Left hindlimb (tissue), 1 donor: ENCODE results near the gene CALHM3.

Experiments
- DNase-seq: peaks from one replicate; pipeline ENCODE4 v3.0.0-alpha.2; 2018

CALHM3 gene

DNA sequence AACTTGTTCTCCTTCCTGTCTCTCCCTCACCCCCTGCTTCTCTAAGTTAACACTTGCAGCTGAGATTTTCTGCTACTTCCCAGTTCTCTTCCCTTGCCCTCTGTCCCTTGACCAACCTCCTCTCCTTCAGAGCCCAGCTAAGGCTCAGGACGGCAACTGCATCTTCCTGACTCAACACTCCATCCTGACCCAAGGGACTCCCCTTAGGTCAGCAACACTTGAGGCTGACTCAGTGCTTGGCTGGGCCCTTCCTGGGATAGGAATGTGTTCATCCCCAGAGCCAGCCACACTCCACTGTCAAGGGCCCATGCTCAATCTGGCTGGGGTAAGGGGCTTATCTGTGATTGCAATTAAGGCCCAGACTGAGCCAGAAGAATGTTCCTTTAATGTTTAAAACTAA, 30.3 kb downstream of the CALHM3 start:
- no peak for DNase-seq

DNA sequence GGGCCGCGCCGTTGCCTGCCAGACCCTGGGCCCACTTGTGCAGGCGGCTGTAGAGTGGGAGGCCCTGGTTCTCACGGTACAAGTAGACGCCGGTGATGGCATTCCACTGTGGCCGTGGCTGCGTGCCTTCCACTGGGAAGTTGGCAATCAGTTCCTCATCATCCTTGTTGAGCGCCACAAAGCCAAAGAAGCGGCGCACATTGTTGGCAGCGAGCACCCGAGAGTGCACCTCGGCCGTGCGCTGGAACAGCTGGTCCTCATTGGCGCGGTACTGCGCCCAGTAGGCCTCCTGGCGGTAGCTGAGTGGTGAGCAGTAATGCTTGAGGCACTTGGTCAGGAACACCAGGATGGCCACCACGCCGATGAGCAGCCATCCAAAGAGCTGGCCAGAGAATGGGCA, 31.9 kb downstream of the CALHM3 start:
- DNase-seq = no peak

DNA sequence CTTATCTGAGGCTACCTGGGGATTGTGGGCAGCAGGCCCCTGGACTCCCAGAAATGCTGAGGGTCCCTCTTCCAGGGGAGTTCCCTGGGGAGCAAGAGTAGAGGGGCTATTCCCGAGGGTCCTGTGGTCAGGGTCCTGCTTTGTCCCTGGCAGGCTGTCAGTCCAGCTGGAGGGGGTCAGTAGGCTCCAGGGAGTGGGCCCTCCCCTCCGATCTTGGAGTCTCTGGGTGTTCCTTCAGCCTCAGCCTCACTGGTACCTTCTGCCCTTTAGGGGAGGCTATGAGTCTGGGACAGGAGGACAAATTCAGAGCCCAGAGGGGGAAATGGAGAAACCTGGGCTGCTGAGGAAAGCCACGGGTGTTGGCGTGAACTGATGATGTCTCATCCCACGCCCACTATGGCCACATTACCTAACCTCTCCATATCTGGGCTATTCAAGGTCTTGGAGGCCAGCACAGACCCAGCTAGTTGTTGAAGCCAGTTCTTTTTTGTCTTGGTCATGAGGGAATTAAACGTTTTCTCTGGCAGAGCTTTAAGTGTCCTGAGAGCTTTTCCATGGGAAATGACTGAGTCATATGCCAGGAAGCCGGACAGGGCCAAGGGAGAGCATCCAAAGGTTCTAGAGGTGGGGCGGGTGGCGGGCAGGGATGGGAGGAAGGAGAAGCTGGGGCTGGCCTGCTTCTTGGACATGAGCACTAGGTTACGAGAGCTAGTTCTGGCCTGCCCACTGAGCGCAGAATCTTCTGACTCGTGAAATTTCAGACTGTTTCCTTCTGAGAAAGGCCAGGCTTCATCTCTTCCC, 33.1 kb downstream of the CALHM3 start:
- no peak for DNase-seq

DNA sequence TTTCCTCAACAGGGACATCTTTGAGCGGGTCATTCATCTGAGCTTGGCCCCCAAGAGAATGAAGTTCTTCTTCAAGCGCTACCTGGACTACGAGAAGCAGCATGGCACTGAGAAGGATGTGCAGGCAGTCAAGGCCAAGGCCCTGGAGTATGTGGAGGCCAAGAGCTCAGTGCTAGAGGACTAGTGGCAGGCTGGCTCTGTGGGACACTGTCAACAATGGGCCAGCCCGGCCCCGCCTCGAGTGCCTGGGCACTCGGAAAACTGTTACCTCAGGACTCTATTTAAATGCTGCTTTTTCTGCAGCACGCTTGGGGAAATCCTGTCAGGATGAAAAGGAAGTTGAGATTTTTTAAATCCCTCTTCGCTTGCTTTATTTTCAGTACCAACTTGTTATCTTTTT, 33.7 kb downstream of the CALHM3 start:
- no peak for DNase-seq

DNA sequence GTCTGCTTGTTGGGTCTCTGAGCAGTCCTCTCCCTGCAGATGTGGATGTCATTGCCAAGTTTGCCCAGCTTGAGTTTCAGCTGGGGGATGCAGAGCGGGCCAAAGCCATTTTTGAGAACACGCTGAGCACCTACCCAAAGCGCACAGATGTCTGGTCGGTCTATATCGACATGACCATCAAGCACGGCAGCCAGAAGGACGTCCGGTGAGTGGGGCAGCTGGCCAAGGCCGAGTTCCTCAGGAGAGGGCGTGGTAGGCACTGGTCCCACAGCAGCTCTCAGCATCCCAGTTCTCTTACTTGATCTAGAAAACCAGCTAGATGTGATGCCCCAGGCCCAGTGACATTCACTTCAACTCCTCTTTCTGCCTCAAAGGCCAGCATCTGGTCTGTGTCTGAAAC, 34.6 kb downstream of the CALHM3 start:
- DNase-seq = no peak

DNA sequence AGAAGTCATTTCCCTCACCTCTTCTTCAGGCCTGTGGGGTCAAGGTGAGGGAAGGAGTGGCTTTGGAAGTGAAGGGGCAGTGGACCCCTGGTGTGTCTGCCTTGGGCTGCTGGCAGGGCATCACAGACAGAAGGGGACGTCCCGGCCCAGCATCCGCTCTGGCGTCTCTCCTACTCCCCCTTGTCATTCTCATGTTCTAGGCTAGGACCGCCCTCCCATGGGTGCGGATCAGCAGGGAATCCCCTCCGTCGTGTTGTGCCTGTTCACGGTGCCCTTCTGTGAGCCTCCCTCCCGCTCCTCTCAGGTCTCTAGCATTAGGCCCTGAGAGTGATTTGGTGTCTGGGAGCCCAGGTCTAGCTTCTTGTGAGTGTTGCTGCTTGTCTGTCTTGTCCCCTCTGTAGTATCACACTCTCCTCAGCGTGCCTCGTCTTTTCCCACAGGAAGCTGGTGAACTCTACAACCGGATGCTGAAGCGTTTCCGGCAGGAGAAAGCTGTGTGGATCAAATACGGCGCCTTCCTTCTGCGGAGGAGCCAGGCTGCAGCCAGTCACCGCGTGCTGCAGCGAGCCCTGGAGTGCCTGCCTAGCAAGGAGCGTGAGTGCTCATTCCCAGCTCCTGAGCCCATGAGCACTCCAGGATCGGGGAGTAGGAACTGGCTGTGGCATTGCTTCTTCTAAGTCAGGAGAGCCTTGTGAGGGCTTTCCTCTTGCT, 35.4 kb downstream of the CALHM3 start:
- DNase-seq = no peak

DNA sequence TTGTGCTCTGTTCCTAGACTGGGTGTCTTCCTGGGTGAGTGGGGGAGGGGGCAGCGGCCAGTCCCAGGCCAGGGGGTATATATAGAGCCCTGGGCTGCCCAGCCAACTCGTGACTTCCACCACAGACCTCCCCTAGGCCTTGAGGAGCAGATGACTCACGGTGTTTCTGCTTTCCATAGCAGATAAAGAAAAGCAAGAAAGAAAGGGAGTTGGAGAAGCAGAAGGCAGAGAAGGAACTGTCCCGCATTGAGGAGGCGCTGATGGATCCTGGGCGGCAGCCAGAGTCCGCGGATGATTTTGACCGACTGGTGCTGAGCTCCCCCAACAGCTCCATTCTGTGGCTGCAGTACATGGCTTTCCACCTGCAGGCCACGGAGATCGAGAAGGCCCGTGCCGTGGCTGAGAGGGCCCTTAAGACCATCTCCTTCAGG, 37.0 kb downstream of the CALHM3 start:
- DNase-seq = no peak

DNA sequence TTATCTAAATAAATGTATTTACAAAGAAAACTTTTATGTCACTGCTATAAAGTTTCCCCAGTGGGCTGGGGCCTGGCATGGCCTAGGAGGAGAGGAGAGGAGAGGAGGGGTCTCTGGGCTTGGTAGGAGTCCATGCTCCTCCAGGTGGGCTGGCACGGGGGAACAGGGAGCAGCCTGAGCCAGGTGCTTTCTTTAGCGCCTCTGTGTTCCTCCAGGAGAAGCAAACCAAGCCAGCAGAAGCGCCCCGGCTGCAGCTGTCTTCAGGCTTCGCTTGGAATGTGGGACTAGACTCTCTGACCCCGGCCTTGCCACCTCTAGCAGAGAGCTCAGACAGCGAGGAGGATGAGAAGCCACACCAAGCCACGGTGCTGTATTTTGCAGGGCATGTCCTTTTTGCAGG, 37.4 kb downstream of the CALHM3 start:
- DNase-seq = no peak

DNA sequence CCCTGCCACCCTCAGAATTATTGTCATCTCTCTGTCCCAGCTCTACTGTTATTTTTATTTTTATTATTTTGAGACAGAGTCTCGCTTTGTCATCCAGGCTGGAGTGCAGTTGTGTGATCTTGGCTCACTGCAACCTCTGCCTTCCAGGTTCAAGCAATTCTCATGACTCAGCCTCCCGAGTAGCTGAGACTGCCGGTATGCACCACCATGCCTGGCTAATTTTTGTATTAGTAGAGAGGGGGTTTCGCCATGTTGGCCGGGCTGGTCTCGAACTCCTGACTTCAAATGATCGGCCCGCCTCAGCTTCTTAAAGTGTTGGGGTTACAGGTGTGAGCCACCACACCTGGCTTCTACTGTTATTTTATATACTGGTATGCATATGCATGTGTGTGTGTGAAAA, 37.8 kb downstream of the CALHM3 start:
- no peak for DNase-seq

DNA sequence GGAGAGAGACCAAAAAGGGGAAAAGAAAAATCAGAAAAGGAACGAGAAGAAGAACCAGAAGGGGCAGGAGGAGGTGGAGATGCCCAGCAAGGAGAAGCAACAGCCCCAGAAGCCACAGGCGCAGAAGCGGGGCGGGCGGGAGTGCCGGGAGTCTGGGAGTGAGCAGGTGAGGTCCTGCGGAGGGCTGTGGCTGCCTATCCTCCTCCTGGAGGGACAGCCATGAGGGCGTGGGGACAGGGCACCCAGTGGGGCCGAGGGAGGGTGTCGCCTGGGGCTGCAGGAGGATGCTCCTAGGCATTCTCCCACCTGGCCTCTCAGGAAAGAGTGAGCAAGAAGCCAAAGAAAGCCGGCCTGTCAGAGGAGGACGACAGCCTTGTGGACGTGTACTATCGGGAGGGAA, 38.6 kb downstream of the CALHM3 start:
- no peak for DNase-seq

DNA sequence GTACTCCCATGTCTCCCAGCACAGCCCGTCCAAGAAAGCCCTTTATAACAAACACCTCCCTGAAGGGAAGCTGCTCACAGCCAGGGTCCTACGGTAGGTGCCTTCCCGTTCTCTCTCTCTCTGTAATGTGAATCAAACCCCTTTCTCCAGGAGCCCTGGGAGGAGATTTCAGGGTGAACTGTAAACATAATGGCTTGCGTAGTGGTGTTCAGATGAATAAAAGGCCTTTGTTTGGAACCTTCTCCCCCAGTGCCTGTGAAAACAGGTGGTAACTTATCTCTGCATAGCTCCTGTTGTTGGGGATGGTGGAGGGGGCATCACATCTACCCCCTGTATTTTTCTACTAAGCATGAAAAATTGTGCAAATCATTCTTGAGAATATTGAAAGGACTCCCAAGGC, 39.3 kb downstream of the CALHM3 start:
- no peak for DNase-seq

DNA sequence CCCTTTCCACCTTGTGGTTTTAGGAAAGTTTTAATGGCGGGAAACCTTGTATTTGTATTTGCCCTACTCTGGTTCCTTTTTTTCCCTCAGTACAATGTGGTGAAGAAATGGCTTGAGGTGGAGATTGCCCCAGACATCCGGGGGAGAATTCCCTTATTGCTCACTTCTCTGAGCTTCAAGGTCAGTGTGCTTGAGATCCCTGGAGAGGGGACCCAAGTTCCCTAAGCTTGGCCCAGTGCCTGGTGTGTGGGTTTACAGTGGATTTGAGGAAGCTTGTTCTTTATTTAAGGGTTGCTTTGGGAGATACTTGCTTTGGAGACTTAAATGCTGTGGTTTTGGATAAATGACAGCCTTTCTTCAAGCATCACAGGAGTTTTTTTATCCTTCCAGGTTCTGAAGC, 45.2 kb downstream of the CALHM3 start:
- DNase-seq = no peak

DNA sequence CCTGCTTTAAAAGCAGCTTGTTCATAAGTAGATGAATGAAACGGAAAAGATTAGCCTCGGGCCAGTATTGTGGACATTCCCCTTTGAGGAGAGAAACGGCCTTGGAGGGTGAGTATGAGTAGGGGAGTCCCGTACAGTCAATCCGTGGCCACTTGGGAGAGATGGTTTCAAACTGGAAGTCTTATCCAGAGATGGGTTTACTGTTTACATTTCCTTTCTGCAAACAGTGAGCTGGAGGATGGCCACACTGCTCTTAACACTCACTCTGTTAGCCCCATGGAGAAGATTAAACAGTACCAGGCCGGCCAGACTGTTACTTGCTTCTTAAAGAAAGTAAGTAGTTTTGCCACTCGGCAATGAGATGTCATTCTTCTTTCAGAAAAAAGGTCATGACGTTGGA, 47.1 kb downstream of the CALHM3 start:
- no peak for DNase-seq

DNA sequence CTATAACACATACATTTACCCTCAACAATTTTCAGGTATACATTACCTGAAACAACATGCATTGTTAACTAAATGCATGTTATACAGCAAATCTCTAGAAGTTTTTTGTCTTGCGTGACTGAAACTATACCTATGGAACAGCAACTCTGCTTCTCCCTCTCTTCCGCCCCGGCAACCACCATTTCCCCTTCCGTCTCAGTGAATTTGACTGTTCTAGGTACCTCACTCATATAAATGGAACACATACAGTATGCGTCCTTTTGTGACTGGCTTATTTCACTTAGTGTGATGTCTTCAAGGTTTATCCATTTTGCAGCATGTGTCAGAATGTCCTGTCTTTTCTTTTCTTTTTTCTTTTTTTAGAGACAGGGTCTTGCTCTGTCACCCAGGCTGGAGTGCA, 49.4 kb downstream of the CALHM3 start:
- DNase-seq = no peak

DNA sequence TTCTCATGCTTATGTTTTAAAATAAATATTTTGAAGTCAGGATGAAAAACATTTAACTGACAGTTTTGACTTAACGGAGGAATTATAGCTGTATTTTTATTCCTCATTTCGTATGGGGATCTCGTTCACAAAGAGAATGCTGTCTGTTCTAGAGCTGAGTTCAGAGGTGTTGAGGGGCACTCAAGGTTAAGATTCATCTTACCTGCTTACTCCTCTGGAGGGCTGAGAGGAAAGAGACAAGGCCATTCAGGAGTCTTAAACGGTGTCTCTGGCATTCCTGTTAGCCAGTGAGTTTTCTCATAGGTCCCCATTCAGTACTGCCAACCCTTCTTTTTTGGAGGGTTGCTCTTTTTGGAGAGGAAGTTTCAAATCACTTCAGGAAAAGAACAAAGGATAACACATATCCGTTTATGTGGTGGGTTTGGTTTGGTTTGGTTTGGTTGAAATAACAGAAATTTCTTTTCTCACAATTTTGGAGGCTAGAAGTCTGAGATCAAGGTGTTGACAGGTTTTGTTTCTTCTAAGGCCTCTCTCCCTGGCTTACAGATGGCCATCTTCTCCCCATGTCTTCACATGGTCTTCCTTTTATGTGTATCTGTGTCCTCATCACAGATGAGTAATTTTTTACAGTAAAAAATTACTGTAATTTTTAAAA, 49.9 kb downstream of the CALHM3 start:
- no peak for DNase-seq

DNA sequence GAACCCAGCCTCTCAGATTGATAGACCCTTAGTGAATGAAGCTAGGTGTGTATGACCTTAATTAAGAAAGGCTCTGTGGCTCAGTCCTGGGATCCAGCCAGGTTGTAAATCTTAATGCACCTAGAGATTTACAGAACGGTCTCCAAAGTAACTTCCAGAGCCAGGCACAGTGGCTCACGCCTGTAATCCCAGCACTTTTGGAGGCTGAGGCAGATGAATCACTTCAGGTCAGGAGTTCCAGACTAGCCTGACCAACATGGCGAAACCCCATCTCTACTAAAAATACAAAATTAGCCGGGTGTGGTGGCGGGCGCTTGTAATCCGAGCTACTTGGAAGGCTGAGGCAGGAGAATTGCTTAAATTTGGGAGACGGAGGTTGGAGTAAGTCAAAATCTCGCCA, 51.2 kb downstream of the CALHM3 start:
- no peak for DNase-seq

DNA sequence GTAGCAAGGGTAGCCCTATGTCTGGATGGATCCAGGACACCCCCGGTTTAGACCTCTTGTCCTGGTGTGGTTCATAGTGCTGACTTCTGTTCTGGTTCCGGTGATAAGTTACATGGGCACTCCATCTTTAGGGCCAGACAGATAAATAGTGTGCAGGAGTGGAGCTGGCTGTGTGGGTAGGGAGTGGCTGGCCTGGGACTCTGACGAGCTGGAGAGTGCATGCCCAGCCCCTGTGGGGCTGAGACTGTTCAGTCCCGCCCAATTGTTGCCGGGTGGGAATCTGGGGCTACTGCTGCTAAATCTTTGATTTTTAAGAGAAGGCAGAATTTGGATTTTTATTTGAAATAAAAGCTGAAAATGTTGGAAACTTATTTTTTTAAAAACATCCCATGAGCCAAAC, 55.3 kb downstream of the CALHM3 start:
- no peak for DNase-seq
